GM12864 (cell line): ENCODE results near the gene EGLN1.

Experiments
- DNase-seq: peaks from one replicate; pipeline ENCODE4 v3.0.0-alpha.2; 2011; ENCODE audit warnings: low read depth
- H3K4me3 ChIP-seq: 2 replicates; pipeline ENCODE4 v1.5.1; 2011; ENCODE audit warnings: mild to moderate bottlenecking, low read depth, low read length, control low read depth
- CTCF ChIP-seq: IDR thresholded peaks from 2 replicates; pipeline ENCODE4 v1.5.1; 2011; ENCODE audit warnings: low read depth, mild to moderate bottlenecking, moderate library complexity, low read length, control low read depth, inconsistent platforms; ENCODE audit errors: missing control alignments

EGLN1 gene

GRCh38 chr1:231381729-231382128 is 40.4 kb downstream of the EGLN1 start:
- no peak overlapping the region for H3K4me3 ChIP-seq

GRCh38 chr1:231376875-231377549 is 45.1 kb downstream of the EGLN1 start:
- no peak for TF ChIP-seq CTCF
- no peak for DNase-seq
- H3K4me3 ChIP-seq, result no peak overlapping the region

More at GRCh38 chr1:231381729-231382128, 40.4 kb downstream of the EGLN1 start:
- DNase-seq, result no peak
- no peak for TF ChIP-seq CTCF

- TF ChIP-seq CTCF, result no peak
- H3K4me3 ChIP-seq, result no peak overlapping the region
- DNase-seq, result no peak
These were observed 46.0 kb downstream of the EGLN1 start for GRCh38 chr1:231376101-231376500.

- H3K4me3 ChIP-seq, result no peak overlapping the region
- TF ChIP-seq CTCF, result no peak
- DNase-seq, result no peak
These were observed 47.7 kb downstream of the EGLN1 start for GRCh38 chr1:231374394-231374793.

GRCh38 chr1:231372501-231372900 is 49.6 kb downstream of the EGLN1 start:
- no peak for DNase-seq
- TF ChIP-seq CTCF, result no peak
- H3K4me3 ChIP-seq, result no peak overlapping the region

GRCh38 chr1:231369282-231369681 is 52.8 kb downstream of the EGLN1 start:
- no peak for TF ChIP-seq CTCF
- DNase-seq, result no peak
- no peak overlapping the region for H3K4me3 ChIP-seq

GRCh38 chr1:231364192-231364591 is 57.9 kb downstream of the EGLN1 start:
- H3K4me3 ChIP-seq, result no peak overlapping the region
- no peak for DNase-seq
- no peak for TF ChIP-seq CTCF
